Measurements from ENCODE around the gene CDKAL1.

DNA sequence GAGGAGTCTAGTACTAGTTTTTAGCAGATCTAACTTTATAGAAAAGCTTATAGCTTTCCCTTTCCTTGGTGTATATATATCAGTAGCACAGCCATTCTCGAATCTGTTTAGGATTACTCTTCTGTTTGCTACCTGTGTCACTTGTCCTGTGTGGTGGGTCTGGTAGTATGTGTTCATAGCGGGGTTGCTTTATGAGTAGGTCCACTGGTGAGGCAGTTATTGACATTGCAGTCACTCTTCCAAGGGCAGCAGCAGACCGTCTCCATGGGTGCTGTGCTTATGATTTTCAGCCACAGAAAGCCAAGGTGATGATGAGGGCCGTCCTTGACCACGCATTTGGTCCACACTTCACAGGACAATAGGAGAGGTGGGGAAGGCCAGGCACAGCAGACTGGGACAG lies 171.5 kb downstream of the CDKAL1 start:
- TF ChIP-seq EZH2phosphoT487 (IDR thresholded peaks at IDR 0.05; ENCODE audit: low read depth, severe bottlenecking, unreplicated experiment) = no peak
- TF ChIP-seq, protein P1, sequence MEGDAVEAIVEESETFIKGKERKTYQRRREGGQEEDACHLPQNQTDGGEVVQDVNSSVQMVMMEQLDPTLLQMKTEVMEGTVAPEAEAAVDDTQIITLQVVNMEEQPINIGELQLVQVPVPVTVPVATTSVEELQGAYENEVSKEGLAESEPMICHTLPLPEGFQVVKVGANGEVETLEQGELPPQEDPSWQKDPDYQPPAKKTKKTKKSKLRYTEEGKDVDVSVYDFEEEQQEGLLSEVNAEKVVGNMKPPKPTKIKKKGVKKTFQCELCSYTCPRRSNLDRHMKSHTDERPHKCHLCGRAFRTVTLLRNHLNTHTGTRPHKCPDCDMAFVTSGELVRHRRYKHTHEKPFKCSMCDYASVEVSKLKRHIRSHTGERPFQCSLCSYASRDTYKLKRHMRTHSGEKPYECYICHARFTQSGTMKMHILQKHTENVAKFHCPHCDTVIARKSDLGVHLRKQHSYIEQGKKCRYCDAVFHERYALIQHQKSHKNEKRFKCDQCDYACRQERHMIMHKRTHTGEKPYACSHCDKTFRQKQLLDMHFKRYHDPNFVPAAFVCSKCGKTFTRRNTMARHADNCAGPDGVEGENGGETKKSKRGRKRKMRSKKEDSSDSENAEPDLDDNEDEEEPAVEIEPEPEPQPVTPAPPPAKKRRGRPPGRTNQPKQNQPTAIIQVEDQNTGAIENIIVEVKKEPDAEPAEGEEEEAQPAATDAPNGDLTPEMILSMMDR (IDR thresholded peaks at IDR 0.05; ENCODE audit: poor library complexity) = no peak
- no peak for TF ChIP-seq EZH2 (IDR thresholded peaks at IDR 0.05; ENCODE audit: borderline replicate concordance)

Data from hepatocyte (in vitro differentiated cells).